ENCODE results near the gene BRI3.

BRI3 gene, protein sequence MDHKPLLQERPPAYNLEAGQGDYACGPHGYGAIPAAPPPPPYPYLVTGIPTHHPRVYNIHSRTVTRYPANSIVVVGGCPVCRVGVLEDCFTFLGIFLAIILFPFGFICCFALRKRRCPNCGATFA

DNA sequence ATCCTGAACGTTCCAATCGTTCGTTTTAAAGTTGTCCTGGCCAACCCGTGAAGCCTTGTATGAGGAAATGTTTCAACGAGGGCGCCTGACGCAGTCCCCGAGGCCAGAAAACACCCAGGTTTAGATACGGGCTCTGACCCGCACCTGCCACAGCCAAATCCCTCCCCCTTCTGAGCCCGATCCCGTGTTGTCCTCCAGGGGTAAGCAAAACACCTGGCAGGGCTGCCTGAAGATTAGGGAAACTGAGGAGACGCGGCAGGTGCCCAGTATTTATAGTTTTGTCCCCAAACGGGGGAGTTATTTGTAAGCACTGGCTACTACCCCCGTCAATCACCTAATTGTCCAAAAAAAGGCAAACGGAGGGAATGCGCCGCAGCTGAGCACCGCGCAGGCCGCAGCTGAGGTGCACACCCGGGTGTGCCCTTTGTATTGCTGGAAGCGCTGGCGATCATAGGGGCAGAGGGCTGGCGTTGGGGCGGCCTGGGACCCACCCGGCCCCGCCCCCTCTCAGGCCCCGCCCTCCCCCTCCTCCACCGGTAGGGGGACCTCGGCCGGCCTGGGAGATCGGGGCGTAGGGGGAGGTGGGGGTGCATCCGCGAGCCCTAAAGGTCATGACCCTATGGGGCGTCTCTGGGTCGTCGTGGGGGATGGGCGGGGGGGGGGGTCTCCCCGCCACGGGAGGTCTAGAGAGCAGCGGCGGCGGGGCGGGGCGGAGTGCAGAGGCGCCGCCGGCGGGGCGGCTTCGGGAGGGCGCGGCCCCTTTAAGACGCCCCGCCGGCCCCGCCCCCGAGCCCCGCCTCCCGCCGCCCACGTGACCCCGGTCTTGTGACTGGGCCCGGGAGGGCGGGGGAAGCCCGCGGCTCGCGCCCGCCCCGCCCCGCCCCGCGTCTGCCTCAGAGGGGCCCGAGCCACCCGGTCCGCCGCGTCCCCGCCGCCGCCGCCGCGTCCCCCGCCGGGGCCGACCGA is at the start of gene BRI3:
Gene BRI3 (plus strand): TSS at position 896 of the 966 bp plus-strand sequence. CDS start 110 bp downstream, outside the sequence.
- peak; percentile 95 for DNase-seq (ENCODE audit: low spot score)

DNA sequence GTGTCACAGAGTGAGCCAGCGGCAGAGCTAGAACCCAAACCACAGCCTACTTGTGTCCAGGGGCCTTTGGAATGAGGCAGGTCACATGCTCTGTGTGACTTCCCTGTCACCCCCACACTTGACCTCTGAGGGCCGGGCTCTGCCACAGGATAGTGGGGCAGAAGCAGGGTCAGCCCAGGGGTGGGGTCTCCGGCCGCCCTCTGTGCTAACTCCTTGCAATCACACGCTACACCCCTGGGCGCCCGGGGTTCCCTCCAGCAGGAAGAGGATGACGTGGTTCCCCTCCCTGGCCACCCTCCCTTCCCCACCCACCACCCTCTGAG is 49.3 kb upstream of the BRI3 start:
- DNase-seq (ENCODE audit: low spot score): no peak

DNA sequence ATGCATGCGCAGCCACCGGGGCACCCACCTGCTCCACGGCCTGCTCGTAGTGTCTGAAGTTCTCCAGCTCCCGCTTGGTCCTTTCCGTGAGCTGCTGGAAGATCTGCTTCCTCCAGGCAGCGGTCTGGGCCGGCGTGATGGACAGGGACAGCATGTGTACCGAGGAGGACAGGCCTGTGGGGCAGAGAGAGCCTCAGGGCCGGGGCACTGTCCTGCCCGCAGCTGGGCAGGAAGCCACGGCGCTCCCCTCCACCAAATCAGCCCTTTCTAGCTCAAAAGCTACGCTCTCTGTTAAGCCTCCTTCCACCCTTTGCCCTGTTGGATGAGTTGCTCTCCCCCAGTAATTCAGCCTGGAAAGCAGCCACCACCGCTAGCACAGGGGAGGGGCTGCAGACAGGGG is 48.7 kb upstream of the BRI3 start:
- no peak for DNase-seq (ENCODE audit: low spot score)

DNA sequence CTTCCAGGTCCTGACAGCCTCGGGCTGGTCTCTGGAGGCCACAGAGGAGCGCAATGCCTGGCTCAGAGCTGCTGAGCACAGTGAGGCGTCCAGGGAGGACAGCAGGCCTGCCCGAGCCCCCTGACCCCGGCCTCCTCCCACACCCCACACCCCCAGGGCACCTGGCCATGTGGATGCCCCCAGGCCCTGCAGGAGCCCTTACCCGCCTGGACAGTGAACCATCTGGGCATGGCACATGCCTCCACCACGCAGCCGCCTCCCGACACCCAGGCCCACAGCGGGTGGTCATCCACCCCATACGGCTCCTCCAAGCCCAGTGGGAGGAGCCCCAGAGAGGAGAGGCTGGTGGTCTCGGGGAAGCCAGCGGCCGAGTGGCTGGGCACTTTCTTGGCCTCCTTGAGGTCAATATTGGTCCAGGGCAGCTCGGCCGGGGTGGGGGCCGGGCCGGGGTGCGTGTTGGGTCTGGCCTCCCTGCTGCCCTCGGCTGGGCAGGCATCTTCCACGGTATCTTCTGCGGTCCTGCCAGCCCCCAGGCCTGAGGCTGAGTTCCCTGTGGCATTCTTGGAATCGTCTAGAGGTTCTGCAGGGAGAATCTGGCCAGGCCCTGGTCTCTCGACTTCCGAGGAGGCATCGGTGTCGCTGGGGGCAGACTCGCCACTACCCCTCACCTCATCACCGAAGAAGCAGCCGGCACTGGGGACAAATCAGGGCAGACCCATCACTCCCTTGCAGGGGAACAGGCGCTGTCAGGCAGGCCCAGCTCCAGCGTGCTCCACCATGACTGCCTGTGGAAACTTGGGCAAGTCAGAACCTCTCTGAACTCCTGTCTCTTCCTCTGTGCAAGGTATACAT is 48.0 kb upstream of the BRI3 start:
- DNase-seq (ENCODE audit: low spot score): no peak

DNA sequence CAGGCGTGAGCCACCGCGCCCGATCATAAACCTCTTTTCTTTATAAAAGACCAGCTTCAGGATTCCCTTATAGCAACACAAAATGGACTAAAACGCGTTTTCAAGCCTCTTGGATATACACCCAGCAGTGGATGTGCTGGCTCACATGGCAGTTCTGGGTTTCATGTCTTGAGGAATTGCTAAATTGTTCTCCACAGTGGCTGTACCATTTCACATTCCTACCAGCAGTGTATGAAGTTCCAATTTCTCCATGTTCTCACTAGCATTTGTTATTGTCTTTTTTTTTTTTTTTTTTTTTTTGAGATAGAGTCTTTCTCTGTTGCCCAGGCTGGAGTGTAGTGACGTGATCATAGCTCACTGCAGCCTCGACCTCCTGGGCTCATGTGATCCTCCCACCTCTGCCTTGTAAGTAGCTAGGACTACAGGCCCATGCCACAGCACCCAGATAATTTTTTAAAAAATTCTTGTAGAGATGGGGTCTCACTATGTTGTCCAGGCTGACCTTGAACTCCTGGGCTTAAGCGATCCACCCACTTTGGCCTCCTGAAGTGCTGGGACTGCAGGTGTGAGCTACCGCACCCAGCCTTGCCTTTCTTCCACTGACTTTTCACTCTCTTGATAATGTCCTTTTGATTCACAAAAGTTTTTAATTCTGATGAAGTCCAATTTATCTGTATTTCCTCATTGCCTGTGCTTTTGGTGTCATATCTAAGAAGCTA is 46.9 kb upstream of the BRI3 start:
- DNase-seq (ENCODE audit: low spot score): no peak

DNA sequence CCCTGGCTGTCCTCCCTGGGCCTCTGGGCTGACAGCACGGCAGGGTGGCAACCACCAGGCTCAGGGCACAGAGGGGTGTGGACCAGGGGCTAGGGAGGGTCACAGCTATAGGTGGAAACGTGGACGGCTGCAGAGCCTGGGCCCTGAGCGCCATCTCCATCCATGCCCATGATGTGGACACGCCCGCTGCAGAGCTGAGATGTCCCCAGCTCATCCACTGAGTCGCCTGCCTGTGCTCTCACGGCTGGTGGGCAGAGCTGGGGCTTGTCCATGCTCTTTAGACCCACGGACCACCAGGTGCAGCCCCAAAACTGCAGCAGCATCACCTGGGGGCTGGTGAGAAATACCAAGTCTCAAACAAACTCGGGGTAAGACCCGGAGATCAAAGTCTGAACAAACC is 45.6 kb upstream of the BRI3 start:
- DNase-seq (ENCODE audit: low spot score): no peak

DNA sequence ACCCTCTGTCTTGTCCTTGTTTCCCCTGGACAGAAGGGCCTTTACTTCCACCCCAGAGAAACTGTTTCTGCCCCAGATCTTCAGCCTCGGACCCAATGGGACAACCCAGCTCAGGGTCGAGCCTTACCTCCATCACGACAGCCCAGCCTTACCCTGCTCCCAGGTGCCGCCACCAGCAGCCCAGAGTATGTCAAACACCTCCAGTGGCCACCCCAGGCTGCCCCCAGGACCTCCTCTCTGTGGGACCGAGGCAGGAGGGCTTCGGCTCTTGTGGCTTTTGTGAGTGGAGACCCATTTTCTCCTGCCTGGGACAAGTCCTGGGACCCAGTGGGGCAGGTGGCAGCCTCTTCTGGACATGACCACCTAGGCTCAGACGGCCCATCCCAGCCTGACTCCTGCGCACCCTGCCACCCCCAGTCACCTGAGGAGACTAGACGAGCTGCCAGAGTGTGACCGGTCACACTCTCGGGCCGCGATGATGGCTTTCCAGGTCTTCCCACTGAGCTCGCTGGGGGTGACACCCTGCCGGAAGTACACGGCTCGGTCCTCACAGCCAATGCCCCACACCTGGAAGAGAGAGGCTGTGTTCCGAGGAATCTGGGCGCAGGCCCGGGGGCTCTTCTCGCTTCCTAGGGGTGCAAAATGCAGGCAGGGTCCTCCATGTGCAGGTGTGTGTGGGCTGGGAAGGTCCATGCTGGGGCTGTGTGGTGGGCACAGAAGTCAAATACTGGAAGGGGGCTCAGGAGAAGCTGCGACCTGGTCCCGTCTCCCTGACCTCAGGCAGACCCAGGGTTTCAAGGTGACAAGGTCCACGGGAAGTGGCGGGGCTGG is 44.9 kb upstream of the BRI3 start:
- no peak for DNase-seq (ENCODE audit: low spot score)

DNA sequence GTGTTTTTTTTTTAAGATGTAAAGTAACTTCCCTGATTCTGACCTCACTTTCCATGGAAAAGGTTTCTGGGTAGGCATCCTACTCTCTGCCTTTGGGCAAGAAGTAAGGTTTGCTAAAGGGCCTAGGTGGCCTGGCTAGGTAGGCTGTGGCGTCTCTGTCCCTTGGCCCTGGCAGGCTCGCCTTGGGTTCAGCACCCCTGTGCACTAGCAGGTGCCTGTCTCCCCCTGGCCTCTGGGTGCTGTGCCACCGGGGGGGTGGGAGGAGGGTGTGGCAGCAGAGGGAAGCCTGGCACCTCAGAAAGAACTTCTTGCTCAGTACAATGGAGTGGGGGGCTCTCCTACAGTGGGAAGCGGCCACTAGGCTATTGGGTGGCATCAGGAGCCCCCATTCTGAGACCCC is 43.4 kb upstream of the BRI3 start:
- DNase-seq (ENCODE audit: low spot score): no peak

DNA sequence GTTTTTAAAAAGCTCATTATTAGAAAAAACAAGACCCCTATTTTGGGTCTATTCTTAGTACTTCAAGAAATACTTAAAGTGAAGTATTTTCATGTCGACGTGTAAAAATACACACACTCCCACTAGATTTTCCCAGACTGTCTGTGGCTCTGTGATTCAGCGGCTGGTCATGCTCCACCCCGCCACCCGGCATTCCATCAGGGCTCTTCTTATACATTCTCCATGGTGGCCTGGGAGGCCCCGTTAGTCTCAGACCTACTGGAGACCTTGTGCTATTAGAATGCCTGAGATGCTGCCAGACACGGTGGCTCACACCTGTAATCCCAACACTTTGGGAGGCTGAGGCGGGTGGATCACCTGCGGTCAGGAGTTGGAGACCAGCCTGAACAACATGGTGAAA is 42.5 kb upstream of the BRI3 start:
- no peak for DNase-seq (ENCODE audit: low spot score)

DNA sequence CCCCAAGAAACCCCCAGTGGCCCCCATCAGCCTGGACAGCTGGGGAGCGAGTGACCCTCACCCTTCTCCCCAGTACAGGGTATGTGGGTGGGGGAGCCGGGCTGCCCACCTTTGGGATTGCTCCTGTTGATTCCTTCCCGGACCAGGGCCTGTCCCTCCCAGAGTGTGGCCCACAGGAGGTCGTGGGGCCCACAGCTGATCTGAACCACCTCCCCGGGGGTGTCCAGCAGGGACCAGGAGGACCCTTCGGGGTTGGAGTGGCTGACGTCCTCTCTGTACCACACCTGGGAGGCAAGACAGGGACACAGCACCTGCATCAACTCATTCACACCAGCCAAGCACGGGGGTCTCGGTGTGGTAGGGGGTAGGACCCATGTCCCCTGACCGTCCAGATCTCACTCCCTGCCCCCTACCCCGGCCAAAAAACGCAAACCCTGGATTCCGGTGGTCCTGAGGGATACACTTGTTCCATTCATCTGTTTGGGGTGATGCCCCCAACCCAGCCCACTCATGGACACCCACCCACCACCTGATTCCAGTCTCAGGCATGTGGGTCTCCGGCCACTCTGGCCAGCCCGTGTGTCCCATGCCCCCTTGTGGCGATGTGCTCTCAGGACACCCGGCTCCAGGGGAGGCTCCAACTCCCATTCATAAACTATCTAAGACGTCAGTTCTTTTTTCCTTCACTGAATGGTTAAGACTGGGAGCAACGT is 40.4 kb upstream of the BRI3 start:
- peak; percentile 38 for DNase-seq (ENCODE audit: low spot score)

DNA sequence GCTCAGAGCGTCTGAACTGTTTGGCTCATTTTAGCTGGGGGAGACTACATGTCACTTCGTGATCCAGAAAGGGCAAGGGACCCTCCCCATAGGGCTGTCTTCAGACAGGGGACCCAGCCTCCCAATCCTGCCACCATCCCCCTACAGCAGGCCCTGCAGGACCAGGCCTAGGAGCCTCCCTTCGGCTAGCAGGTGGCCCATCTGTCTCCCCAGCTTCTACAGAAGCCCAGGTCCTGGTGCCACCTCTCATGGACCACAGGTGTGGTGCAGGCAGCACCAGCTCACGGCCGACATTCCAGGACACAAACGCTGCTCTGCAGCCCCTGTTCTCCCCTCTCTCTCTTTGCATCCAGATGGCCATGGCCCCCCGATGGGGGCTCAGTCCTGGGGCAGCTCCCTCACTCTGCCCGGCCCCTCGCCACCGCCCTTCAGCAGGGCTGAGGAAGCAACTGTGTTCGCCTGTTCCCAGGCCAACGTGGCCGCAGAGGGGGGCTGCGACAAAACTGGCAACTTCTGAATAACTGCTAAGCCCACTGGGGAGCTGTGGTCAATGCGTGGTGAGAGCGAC is 39.7 kb upstream of the BRI3 start:
- DNase-seq (ENCODE audit: low spot score): no peak

DNA sequence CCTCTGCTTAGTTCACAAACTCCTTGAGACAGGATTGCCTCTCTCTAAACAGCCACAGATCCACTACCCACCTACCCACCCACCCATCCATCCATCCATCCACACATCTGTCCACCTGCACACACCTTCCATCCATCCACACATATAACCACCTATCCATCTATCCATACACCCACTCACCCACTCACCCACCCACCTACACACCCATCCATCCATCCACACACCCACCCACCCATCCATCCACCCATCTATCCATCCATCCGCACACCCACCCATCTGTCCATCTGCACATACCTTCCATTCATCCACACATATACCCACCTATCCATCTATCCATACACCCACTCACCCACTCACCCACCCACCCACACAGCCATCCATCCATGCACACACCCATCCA is 39.1 kb upstream of the BRI3 start:
- no peak for DNase-seq (ENCODE audit: low spot score)

DNA sequence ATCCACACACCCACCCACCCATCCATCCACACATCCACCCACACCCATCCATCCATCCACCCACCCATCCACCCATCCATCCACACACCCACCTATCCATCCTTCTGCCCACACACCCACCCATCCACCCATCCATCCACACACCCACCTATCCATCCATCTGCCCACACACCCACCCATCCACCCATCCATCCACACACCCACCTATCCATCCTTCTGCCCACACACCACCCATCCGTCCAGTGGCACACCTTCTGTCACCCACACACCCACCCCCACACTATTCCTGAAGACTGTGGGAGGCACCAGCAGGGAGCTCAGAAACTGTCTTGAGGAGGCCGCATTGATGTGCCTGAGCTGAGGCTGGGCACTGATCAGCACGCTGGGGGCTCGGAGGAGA is 38.6 kb upstream of the BRI3 start:
- no peak for DNase-seq (ENCODE audit: low spot score)

DNA sequence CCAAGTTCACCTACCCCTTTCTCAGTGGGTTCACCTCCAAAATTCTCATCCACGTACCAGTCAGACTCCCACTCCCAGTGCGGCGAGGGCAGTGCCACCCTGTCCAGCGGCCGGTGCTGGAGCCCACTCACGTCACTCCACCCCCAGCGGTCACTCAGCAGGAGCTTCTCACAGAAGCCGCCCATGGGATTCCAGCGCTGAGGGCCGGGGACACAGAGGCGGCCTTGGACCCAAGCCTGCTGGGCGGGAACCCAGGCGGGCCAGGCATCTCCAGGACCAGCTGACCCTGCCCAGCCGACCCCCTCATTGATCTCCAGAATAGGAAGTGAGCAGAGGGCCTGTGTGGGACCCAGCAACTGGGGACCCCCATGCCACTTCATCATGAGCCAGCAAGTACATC is 36.6 kb upstream of the BRI3 start:
- no peak for DNase-seq (ENCODE audit: low spot score)

DNA sequence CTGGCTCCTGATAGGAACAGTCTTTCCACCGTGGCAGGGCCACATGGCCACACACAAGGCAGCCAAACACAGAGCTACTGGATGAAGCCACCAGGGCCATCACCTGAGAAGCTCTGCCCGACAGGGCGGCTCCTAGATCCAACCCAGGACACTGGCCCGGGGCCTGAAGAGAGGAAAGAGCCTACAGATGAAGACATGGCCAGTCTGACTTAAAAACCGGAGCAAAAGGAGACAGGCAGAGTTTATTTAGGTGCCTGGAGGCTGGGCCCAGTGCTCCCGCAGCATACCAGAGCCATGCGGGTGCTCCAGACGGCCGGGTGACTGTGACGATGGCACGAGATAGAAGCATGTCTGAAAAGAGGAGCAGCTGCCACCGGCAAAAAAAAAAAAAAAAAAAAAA is 33.3 kb upstream of the BRI3 start:
- DNase-seq (ENCODE audit: low spot score): no peak

DNA sequence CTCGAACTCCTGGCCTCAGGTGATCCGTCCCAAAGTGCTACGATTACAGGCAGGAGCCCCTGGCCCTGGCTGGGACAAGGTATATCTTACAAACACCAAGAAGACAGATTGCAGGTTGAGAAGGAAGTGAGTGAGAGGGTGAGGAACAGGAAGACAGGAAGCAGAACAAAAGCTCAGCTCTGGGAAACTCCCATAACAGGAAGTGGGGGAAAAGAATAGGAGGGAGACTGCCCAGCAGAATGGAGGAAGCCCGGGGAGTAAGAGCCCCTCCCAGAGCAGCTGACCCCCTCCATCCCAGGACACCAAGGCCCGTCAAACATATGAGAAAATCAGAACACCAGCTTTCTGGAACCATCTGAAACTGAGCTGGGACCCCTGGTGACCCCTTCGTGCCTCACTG is 32.4 kb upstream of the BRI3 start:
- no peak for DNase-seq (ENCODE audit: low spot score)

DNA sequence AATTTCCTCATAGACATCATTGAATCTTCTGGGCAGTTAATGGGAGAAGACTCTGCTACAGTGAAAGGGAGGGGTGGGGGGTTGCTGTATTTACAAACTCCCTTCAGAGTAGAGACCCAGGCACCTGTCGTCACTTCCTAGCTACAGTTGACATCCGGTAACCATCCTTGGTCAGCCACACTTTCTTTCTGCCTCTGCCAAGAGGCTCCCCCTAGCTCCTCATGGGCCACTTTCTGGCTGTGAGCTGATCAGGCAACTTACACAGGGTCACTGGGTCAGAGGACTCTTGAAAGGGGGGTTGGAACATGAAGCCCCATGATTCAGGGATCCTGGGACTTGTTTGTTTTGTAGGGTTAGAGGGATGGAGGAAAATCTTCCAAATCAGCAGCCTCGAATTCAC is 30.7 kb upstream of the BRI3 start:
- DNase-seq (ENCODE audit: low spot score): no peak

DNA sequence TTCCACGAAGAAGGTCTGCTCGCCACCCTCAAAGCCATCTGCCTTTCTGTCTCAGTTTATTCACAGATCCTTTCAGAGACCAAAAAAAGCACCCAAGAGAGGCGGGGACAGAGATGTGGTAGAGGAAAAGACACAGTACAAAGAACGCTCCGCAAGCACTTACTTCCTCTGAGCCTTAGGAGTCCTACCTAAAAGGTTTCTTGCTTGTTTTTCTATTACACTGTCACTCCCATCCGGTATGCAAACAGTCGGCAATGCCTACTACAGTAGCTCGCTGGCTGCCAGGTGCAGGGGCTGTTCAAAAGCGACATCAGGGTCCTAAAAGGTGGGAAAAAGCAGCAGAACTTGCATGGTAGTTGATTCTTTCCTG is 30.3 kb upstream of the BRI3 start:
- DNase-seq (ENCODE audit: low spot score): no peak

DNA sequence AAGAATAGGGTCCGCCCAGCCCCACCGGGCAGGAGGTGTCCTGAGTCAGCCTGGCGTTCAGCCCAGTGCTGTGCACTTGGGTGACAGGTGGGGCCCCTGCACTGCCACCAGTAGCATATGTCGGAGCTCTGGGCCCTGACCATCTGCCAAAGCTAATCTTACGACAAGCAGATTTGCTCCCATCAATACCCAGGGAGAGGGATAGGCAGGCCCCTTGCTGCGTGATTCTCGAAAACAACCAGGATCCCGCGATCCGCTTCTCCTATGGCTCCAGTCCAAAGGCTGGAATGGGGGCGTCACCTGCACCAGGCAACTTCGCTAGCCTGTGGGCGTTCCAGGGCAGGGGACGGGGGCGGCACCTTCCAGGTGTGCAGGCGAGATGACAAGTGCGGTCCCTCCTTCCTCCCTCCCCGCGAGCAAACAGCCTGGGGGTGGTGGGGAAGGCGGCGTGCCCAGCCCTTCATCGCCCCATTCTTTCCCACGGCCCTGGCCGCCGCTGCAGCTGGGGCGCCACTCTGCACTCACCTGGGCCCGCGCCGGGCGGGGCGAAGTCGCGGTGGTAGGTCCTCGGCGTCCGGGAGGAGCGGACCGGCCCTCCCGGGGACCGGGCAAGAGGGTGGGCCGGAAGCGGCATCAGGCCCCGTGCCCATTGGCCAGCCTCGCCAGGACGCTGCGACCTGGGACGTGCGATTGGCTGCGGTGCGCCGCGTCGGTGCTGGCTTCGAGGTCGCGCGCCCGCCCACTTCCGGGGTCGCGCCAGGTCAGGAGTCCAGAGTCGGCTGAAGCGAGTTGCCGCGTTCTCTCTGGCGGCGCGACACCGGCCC is 29.7 kb upstream of the BRI3 start, which contains the start of gene TECPR1:
Gene TECPR1 (minus strand): TSS at position 632 of the 824 bp plus-strand sequence. CDS start 6,086 bp downstream, outside the sequence.
- DNase-seq (ENCODE audit: low spot score): peak; percentile 99

All from LoVo (cell line).